Stimulated activated CD4-positive, alpha-beta T cell treated with anti-CD3 and anti-CD28 coated beads, Interleukin-12 subunit alpha, Interleukin-12 subunit beta, amount 100 ng/mL, for 48 hours (primary cell): ENCODE results near the gene SUSD5.
"Not testable (repeated sequence)": the region's sequence is repeated elsewhere in the genome, so short reads cannot be mapped to it uniquely, and the experiment has no call there.

ENCODE experiments used
- DNase-seq, 3 donors: peaks; one replicate each; pipeline ENCODE4 v3.0.0-alpha.2; 2020; ENCODE audit warnings: low read depth in 2 of 3, low spot score in 1 of 3

SUSD5 gene

DNA sequence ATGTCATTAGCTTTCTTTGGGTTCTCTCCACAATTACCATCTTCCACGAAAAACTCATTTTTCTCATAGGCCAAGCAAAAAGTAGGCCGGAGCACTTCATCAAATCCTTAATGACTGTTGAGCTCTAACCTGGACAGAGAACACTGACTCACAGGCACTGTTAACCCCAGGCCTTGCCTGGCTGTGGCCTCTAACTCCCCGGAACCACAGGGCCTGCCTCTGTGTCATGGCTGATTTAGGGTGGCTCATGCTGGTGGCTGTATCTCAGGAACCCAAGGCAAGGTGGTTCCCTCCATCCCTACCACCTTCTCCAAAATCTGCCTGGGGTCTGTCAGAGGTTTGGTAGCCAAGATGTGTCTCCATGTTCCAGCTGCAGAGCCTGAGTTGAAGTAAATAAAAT, 101.1 kb downstream of the SUSD5 start:
- no peak for DNase-seq

DNA sequence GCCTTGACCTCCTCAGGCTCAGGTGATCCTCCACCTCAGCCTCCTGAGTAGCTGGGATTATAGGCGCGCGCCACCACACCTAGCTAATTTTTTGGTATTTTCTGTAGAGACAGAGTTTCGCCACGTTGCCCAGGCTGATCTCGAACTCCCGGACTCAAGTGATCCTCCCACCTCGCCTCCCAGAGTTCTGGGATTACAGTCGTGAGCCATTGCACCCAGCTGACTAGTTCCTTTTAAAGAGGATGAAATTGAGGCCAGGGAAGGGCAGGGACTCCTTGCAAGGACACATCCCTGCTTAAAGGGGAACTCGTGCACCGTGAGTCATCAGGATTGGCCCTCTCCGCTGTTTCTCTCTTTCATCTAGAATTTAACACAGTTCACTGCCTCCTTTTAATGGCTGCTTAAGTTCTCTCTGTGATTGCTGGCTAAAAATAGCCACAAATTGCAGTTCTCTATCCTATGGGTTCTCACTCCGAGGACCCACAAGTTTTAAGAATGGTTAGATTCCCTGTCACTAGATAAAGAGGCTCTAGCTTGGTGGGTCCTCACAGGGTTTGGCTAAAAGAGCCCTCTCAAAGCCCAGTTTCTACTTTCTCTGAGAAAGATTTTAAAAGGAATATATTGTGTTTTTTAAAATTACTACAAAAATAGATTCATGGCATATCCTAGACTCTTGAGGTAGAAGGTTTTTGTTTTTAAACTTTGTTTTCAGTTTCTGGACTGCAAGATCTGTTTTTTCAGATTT, 103.4 kb downstream of the SUSD5 start:
- DNase-seq = no peak

DNA sequence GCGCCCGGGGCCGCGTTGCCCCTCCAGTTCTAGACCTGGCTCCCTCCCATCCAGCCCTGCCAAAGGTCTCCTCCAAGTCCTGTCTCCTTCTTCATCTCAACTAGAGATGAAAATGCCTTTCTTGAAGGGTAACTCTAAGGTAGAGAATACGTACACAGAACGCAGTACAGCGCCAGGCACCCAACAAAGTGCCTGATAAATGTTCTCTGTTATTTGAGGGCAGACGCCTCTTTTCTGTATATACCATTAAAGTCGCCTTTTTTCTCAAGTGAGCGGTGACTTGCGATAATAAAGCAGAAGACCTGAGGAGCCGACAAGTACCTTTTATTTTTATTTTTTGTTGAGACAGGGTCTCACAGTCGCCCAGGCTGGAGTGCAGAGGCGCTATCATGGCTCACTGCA, 104.0 kb downstream of the SUSD5 start:
- no peak for DNase-seq

DNA sequence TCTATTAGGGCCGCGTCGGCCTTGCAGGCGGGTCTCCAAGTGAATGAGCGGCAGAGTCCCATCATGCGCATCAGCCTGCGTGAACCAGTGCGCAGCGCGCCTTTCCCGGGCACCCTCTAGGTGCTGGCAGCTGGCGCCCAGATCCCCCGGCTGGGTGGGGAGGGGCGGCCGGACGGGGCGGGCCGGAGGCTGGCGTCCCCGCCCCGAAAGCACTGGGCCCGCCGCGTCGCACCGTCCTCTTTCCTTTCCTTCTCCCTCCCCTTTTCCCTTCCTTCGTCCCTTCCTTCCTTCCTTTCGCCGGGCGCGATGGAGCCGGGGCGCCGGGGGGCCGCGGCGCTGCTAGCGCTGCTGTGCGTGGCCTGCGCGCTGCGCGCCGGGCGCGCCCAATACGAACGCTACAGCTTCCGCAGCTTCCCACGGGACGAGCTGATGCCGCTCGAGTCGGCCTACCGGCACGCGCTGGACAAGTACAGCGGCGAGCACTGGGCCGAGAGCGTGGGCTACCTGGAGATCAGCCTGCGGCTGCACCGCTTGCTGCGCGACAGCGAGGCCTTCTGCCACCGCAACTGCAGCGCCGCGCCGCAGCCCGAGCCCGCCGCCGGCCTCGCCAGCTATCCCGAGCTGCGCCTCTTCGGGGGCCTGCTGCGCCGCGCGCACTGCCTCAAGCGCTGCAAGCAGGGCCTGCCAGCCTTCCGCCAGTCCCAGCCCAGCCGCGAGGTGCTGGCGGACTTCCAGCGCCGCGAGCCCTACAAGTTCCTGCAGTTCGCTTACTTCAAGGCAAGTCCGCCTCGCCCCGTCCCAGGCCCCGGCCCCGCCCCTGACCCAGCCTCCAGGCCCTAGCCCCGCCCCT, 104.6 kb downstream of the SUSD5 start, which contains the start of gene CRTAP:
TSS of gene CRTAP (plus strand) at position 243 of the 850 bp plus-strand sequence. CDS start at position 307, 64 bp downstream.
- DNase-seq = peak; percentile 78 to 84 (median 83)

DNA sequence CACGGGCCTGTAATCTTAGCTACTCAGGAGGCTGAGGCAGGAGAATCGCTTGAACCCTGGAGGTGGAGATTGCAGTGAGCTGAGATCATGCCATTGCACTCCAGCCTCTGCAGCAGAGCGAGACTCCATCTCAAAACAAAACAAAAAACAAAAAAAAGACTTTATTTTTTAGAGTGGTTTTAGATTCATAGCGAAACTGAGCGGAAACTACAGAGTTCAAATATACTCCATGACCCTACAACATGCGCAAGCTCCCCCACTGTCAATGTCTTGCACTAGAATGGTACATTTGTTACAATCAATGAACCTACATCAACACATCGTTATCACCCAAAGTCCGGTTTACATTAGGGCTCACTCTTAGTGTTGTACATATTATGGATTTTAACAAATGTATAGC, 107.0 kb downstream of the SUSD5 start:
- DNase-seq = no peak

DNA sequence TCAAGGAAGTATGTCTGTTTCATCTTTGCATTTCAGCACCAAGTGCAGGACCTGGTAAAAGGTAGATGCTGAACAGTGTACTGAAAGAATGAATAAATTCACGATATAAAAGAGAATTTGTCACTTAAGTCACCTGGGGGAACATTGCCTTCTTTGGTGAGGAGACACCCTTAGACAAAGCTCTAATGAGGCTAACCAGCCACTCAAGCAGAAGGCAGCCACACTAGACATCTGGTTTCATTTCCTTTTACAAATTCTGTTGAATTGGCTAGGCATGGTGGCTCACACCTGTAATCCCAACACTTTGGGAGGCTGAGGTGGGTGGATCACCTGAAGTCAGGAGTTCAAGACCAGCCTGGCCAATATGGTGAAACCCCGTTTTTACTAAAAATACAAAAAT, 111.8 kb downstream of the SUSD5 start:
- not testable (repeated sequence) for DNase-seq

GRCh38 chr3:33105341-33105948, 113.2 kb downstream of the SUSD5 start:
- no peak for DNase-seq

GRCh38 chr3:33104803-33105202, 113.8 kb downstream of the SUSD5 start:
- no peak for DNase-seq

- DNase-seq = no peak
Observed at GRCh38 chr3:33103480-33103879, 115.1 kb downstream of the SUSD5 start.

- DNase-seq = no peak
Observed at GRCh38 chr3:33103034-33103433, 115.6 kb downstream of the SUSD5 start.

DNA sequence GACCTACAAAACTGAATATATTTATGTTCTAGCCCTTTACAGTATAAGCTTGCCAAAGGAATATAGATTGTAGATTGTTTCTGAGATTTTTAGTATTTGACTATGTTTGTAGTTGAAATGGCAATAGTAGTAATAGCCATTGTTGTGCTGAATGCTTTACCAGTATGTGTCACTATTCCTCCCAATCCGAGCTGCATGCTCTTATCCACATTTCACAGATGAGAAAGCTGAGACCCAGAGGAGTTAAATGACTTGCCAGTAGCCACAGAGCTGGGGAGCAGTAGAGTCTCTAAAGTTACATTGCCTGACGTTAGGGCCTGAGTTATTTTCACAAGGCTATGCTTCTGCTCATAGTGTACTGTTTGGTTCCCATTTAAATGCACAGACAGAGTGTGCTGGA, 118.4 kb downstream of the SUSD5 start:
- no peak for DNase-seq
